B cell (primary cell): ENCODE measurements around the gene TRMT61A.

ENCODE experiments used
- CTCF ChIP-seq: fragments of 200-600 bp; IDR thresholded peaks from one replicate; pipeline ENCODE4 v1.8.0; 2022; ENCODE audit warnings: antibody characterized with exemption, mild to moderate bottlenecking
- EZH2 ChIP-seq: IDR thresholded peaks from 2 replicates; pipeline ENCODE4 v1.6.1; 2012; ENCODE audit warnings: borderline replicate concordance, low read depth, mild to moderate bottlenecking, moderate library complexity, low read length; ENCODE audit not compliant: insufficient read depth, poor library complexity, severe bottlenecking

GRCh38 chr14:103483600-103483999 is 45.4 kb upstream of the TRMT61A start:
- TF ChIP-seq CTCF (no peak), EZH2 (no peak)
